Measurements from ENCODE around the gene RSPH3.

Gene RSPH3

GRCh38 chr6:158938220-158938619, 61.8 kb downstream of the RSPH3 start:
- Histone ChIP-seq H3K36me3 (ENCODE audit: control insufficient read depth, insufficient read depth, low read length) (no peaks in the 10 kb centered on the region), H2BK15ac (replicated peaks; ENCODE audit: low read depth) (no peak overlapping the region), H3K79me1 (ENCODE audit: low read length) (no peaks in the 10 kb centered on the region), H3K27ac (ENCODE audit: low read depth, low read length) (no peak overlapping the region), H3K4ac (ENCODE audit: low read depth, low read length) (no peak overlapping the region), H2BK5ac (ENCODE audit: low read length) (no peak overlapping the region), H3K4me3 (ENCODE audit: low read length) (no peak overlapping the region), H3K23ac (ENCODE audit: low read length) (no peak overlapping the region), H3K56ac (ENCODE audit: low read length) (no peak overlapping the region), H3K79me2 (ENCODE audit: control insufficient read depth, insufficient read depth, low read length) (no peaks in the 10 kb centered on the region), H3K4me1 (ENCODE audit: control insufficient read depth, low read depth, low read length) (peaks cover 2% of the 10 kb centered on the region), H2BK120ac (ENCODE audit: low read depth, low read length) (no peak overlapping the region), H3K27me3 (ENCODE audit: insufficient read depth, low read length, poor library complexity) (no peaks in the 10 kb centered on the region), H3K18ac (ENCODE audit: low read length) (no peak overlapping the region), H3K9ac (ENCODE audit: low read length) (no peak overlapping the region), H3K4me2 (ENCODE audit: low read length) (no peak overlapping the region), H4K5ac (ENCODE audit: low read length) (no peak overlapping the region), H2AK5ac (ENCODE audit: low read length) (no peak overlapping the region), H4K8ac (ENCODE audit: low read depth, low read length) (no peak overlapping the region)
- WGBS (ENCODE audit: extremely low coverage, insufficient coverage, low lambda C conversion rate), result no CpG with 5 or more reads among the region's 11 CpGs
- DNase-seq, result no peak

- Histone ChIP-seq H3K4me1 (ENCODE audit: control insufficient read depth, low read depth, low read length) (no peaks in the 10 kb centered on the region), H3K23ac (ENCODE audit: low read length) (no peak overlapping the region), H3K4me2 (ENCODE audit: low read length) (no peak overlapping the region), H2BK15ac (replicated peaks; ENCODE audit: low read depth) (no peak overlapping the region), H3K18ac (ENCODE audit: low read length) (no peak overlapping the region), H3K56ac (ENCODE audit: low read length) (no peak overlapping the region), H3K79me2 (ENCODE audit: control insufficient read depth, insufficient read depth, low read length) (no peaks in the 10 kb centered on the region), H2BK120ac (ENCODE audit: low read depth, low read length) (no peak overlapping the region), H3K4me3 (ENCODE audit: low read length) (no peak overlapping the region), H2AK5ac (ENCODE audit: low read length) (no peak overlapping the region), H2BK5ac (ENCODE audit: low read length) (no peak overlapping the region), H3K27ac (ENCODE audit: low read depth, low read length) (no peak overlapping the region), H3K4ac (ENCODE audit: low read depth, low read length) (no peak overlapping the region), H3K27me3 (ENCODE audit: insufficient read depth, low read length, poor library complexity) (no peaks in the 10 kb centered on the region), H4K5ac (ENCODE audit: low read length) (no peak overlapping the region), H4K8ac (ENCODE audit: low read depth, low read length) (no peak overlapping the region), H3K36me3 (ENCODE audit: control insufficient read depth, insufficient read depth, low read length) (no peaks in the 10 kb centered on the region), H3K79me1 (ENCODE audit: low read length) (no peaks in the 10 kb centered on the region), H3K9ac (ENCODE audit: low read length) (no peak overlapping the region)
- DNase-seq, result no peak
- no CpG with 5 or more reads among the region's 5 CpGs for WGBS (ENCODE audit: extremely low coverage, insufficient coverage, low lambda C conversion rate)
These were observed 65.8 kb downstream of the RSPH3 start for GRCh38 chr6:158934157-158934556.

GRCh38 chr6:158933079-158933595, 66.9 kb downstream of the RSPH3 start:
- Histone ChIP-seq H2BK120ac (ENCODE audit: low read depth, low read length) (no peak overlapping the region), H2BK5ac (ENCODE audit: low read length) (no peak overlapping the region), H3K27me3 (ENCODE audit: insufficient read depth, low read length, poor library complexity) (no peaks in the 10 kb centered on the region), H3K4ac (ENCODE audit: low read depth, low read length) (no peak overlapping the region), H3K4me2 (ENCODE audit: low read length) (no peak overlapping the region), H4K5ac (ENCODE audit: low read length) (no peak overlapping the region), H3K23ac (ENCODE audit: low read length) (no peak overlapping the region), H3K56ac (ENCODE audit: low read length) (no peak overlapping the region), H3K79me1 (ENCODE audit: low read length) (no peaks in the 10 kb centered on the region), H3K4me3 (ENCODE audit: low read length) (no peak overlapping the region), H3K79me2 (ENCODE audit: control insufficient read depth, insufficient read depth, low read length) (no peaks in the 10 kb centered on the region), H4K8ac (ENCODE audit: low read depth, low read length) (no peak overlapping the region), H3K27ac (ENCODE audit: low read depth, low read length) (no peak overlapping the region), H3K18ac (ENCODE audit: low read length) (no peak overlapping the region), H3K9ac (ENCODE audit: low read length) (no peak overlapping the region), H2BK15ac (replicated peaks; ENCODE audit: low read depth) (no peak overlapping the region), H2AK5ac (ENCODE audit: low read length) (no peak overlapping the region), H3K36me3 (ENCODE audit: control insufficient read depth, insufficient read depth, low read length) (no peaks in the 10 kb centered on the region), H3K4me1 (ENCODE audit: control insufficient read depth, low read depth, low read length) (no peaks in the 10 kb centered on the region)
- WGBS (ENCODE audit: extremely low coverage, insufficient coverage, low lambda C conversion rate), result no CpG with 5 or more reads among the region's 4 CpGs
- no peak for DNase-seq

- H3K79me2 ChIP-seq (ENCODE audit: control insufficient read depth, insufficient read depth, low read length), result no peaks in the 10 kb centered on the region
- no peak overlapping the region for H2BK120ac ChIP-seq (ENCODE audit: low read depth, low read length)
- no peak overlapping the region for H2BK15ac ChIP-seq (replicated peaks; ENCODE audit: low read depth)
- no peak overlapping the region for H4K8ac ChIP-seq (ENCODE audit: low read depth, low read length)
- H3K9ac ChIP-seq (ENCODE audit: low read length), result no peak overlapping the region
- H3K4ac ChIP-seq (ENCODE audit: low read depth, low read length), result no peak overlapping the region
- H3K27me3 ChIP-seq (ENCODE audit: insufficient read depth, low read length, poor library complexity), result no peaks in the 10 kb centered on the region
- no peaks in the 10 kb centered on the region for H3K79me1 ChIP-seq (ENCODE audit: low read length)
- H2BK5ac ChIP-seq (ENCODE audit: low read length), result no peak overlapping the region
- no peak overlapping the region for H4K5ac ChIP-seq (ENCODE audit: low read length)
- no peaks in the 10 kb centered on the region for H3K4me1 ChIP-seq (ENCODE audit: control insufficient read depth, low read depth, low read length)
- H3K18ac ChIP-seq (ENCODE audit: low read length), result no peak overlapping the region
- no peak for DNase-seq
- no peaks in the 10 kb centered on the region for H3K36me3 ChIP-seq (ENCODE audit: control insufficient read depth, insufficient read depth, low read length)
- H3K23ac ChIP-seq (ENCODE audit: low read length), result no peak overlapping the region
- no peak overlapping the region for H3K27ac ChIP-seq (ENCODE audit: low read depth, low read length)
- no peak overlapping the region for H3K56ac ChIP-seq (ENCODE audit: low read length)
- no CpG with 5 or more reads among the region's 2 CpGs for WGBS (ENCODE audit: extremely low coverage, insufficient coverage, low lambda C conversion rate)
- H3K4me3 ChIP-seq (ENCODE audit: low read length), result no peak overlapping the region
- no peak overlapping the region for H3K4me2 ChIP-seq (ENCODE audit: low read length)
- H2AK5ac ChIP-seq (ENCODE audit: low read length), result no peak overlapping the region
These were observed 71.9 kb downstream of the RSPH3 start for GRCh38 chr6:158928068-158928467.

- DNase-seq, result no peak
- no peaks in the 10 kb centered on the region for H3K27me3 ChIP-seq (ENCODE audit: insufficient read depth, low read length, poor library complexity)
- H3K4me2 ChIP-seq (ENCODE audit: low read length), result no peak overlapping the region
- no peak overlapping the region for H2BK120ac ChIP-seq (ENCODE audit: low read depth, low read length)
- no peak overlapping the region for H3K9ac ChIP-seq (ENCODE audit: low read length)
- H4K5ac ChIP-seq (ENCODE audit: low read length), result no peak overlapping the region
- H3K4me1 ChIP-seq (ENCODE audit: control insufficient read depth, low read depth, low read length), result no peaks in the 10 kb centered on the region
- H2BK5ac ChIP-seq (ENCODE audit: low read length), result no peak overlapping the region
- H3K27ac ChIP-seq (ENCODE audit: low read depth, low read length), result no peak overlapping the region
- H2AK5ac ChIP-seq (ENCODE audit: low read length), result no peak overlapping the region
- H3K79me2 ChIP-seq (ENCODE audit: control insufficient read depth, insufficient read depth, low read length), result no peaks in the 10 kb centered on the region
- H3K18ac ChIP-seq (ENCODE audit: low read length), result no peak overlapping the region
- WGBS (ENCODE audit: extremely low coverage, insufficient coverage, low lambda C conversion rate), result no CpG with 5 or more reads among the region's 6 CpGs
- H3K79me1 ChIP-seq (ENCODE audit: low read length), result no peaks in the 10 kb centered on the region
- no peaks in the 10 kb centered on the region for H3K36me3 ChIP-seq (ENCODE audit: control insufficient read depth, insufficient read depth, low read length)
- H4K8ac ChIP-seq (ENCODE audit: low read depth, low read length), result no peak overlapping the region
- no peak overlapping the region for H3K4me3 ChIP-seq (ENCODE audit: low read length)
- no peak overlapping the region for H3K56ac ChIP-seq (ENCODE audit: low read length)
- H3K4ac ChIP-seq (ENCODE audit: low read depth, low read length), result no peak overlapping the region
- H3K23ac ChIP-seq (ENCODE audit: low read length), result no peak overlapping the region
- no peak overlapping the region for H2BK15ac ChIP-seq (replicated peaks; ENCODE audit: low read depth)
These were observed 73.6 kb downstream of the RSPH3 start for GRCh38 chr6:158926414-158926813.

Data from mesendoderm (in vitro differentiated cells).